Gastroesophageal sphincter (tissue), 4 donors: ENCODE data around the gene CYSTM1. TPM values are rescaled to one million over a fixed set of nuclear protein-coding genes. Genes with fewer than 3 reads are reported as not detected.

Source experiments
- ATAC-seq: fragments of 150-250 bp; one replicate; pipeline ENCODE4 v1.9.1; 2016; ENCODE audit warnings: mild to moderate bottlenecking, moderate library complexity
- H3K27ac ChIP-seq, 4 donors: fragments of 200-600 bp; sonication (generic) in 3 of 4; 1 replicate in 3 of 4; 2 replicates in 1 of 4; pipeline ENCODE4 v1.5.1; 2016 to 2019
- H3K27me3 ChIP-seq: fragments of 200-600 bp; sonication (generic); one replicate; pipeline ENCODE4 v1.5.1; 2019
- H3K36me3 ChIP-seq, 2 donors: fragments of 200-600 bp; sonication (generic); one replicate each; pipeline ENCODE4 v1.5.1; 2019; ENCODE audit warnings: control low read depth in 1 of 2
- H3K4me1 ChIP-seq, 3 donors: fragments of 200-600 bp; sonication (generic); 1 replicate in 2 of 3; 2 replicates in 1 of 3; pipeline ENCODE4 v1.5.1; 2016 to 2019; ENCODE audit warnings: control low read depth in 2 of 3
- H3K4me3 ChIP-seq, 2 donors: fragments of 200-600 bp; sonication (generic); one replicate each; pipeline ENCODE4 v1.5.1; 2019; ENCODE audit warnings: mild to moderate bottlenecking in 1 of 2, moderate library complexity in 1 of 2
- H3K9me3 ChIP-seq, 3 donors: fragments of 200-600 bp; sonication (generic); one replicate each; pipeline ENCODE4 v1.5.1; 2017 to 2019; ENCODE audit warnings: control low read depth in 2 of 3
- EP300 ChIP-seq: sonication (generic); formaldehyde crosslinking; IDR thresholded peaks from one replicate; pipeline ENCODE4 v1.6.1; 2017; ENCODE audit warnings: antibody characterized with exemption, mild to moderate bottlenecking
- POLR2A ChIP-seq, 2 donors: fragments of 450-650 bp; IDR thresholded peaks; one replicate each; pipeline ENCODE4 v1.6.1; 2017; ENCODE audit warnings: antibody characterized with exemption in 2 of 2, mild to moderate bottlenecking in 2 of 2, moderate library complexity in 1 of 2
- POLR2AphosphoS5 ChIP-seq: sonication (generic); formaldehyde crosslinking; IDR thresholded peaks from one replicate; pipeline ENCODE4 v1.6.1; 2017; ENCODE audit warnings: antibody characterized with exemption
- WGBS, 2 donors: methylation state at CpG; one replicate each; pipeline ENCODE4 v1.1.5; 2018; ENCODE audit warnings: low coverage in 1 of 2; 5-methylcytosine and 5-hydroxymethylcytosine counted together
- total RNA-seq, 4 donors: library from RNA; depleted of rRNA; stranded (reverse); fragments of >200 nt; gene quantifications; one replicate each; pipeline ENCODE4 v1.1.0, GENCODE V29; 2016
- TF ChIP-seq, protein P1 (sequence below), 4 experiments: fragments of 200-600 bp in 2 of 4; fragments of 450-650 bp in 2 of 4; sonication (generic) in 1 of 4; IDR thresholded peaks; one replicate each; pipeline ENCODE4 v1.5.1; 2017 to 2019; ENCODE audit warnings: antibody characterized with exemption in 4 of 4, mild to moderate bottlenecking in 2 of 4, moderate library complexity in 2 of 4

The CYSTM1 gene
- total RNA-seq, 4 donors from 2014 or later: 41.6 to 102 (median 62.3) TPM

DNA sequence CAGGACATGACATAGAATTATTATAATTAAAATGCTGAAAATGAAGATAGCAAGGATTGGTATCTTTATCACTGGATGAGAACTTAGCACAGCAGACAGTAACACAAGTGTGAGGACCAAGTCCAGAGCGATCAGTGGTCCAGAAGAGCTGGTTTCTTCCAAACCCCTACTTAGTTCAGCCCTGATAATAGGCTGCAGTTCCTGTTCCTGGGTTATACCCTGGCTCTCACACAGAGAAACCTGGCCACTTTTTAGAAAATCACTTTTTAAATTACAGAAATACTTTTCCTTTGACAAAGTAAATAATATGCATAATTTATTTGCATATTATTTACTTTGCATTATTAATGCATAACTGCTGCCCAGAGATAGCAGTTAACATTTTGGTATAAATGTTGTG lies 40.3 kb downstream of the CYSTM1 start:
- peaks cover 6 to 26% (median 9%) of the 10 kb centered on the region in 3 donors for H3K4me1 ChIP-seq
- no peak for TF ChIP-seq EP300
- no peak for TF ChIP-seq POLR2A (IDR thresholded peaks at IDR 0.05)
- TF ChIP-seq, protein P1, sequence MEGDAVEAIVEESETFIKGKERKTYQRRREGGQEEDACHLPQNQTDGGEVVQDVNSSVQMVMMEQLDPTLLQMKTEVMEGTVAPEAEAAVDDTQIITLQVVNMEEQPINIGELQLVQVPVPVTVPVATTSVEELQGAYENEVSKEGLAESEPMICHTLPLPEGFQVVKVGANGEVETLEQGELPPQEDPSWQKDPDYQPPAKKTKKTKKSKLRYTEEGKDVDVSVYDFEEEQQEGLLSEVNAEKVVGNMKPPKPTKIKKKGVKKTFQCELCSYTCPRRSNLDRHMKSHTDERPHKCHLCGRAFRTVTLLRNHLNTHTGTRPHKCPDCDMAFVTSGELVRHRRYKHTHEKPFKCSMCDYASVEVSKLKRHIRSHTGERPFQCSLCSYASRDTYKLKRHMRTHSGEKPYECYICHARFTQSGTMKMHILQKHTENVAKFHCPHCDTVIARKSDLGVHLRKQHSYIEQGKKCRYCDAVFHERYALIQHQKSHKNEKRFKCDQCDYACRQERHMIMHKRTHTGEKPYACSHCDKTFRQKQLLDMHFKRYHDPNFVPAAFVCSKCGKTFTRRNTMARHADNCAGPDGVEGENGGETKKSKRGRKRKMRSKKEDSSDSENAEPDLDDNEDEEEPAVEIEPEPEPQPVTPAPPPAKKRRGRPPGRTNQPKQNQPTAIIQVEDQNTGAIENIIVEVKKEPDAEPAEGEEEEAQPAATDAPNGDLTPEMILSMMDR (IDR thresholded peaks at IDR 0.05): no peak
- no peak for TF ChIP-seq POLR2AphosphoS5
- H3K27me3 ChIP-seq: no peaks in the 10 kb centered on the region
- H3K4me3 ChIP-seq: no peak overlapping the region
- WGBS, 2 donors: 89 to 100% methylated on average over 1 of the region's 1 CpG
- H3K9me3 ChIP-seq: no peaks in the 10 kb centered on the region
- H3K36me3 ChIP-seq: peaks cover 0 to 10% of the 10 kb centered on the region in 2 donors
- ATAC-seq: no peak
- no peak overlapping the region for H3K27ac ChIP-seq

DNA sequence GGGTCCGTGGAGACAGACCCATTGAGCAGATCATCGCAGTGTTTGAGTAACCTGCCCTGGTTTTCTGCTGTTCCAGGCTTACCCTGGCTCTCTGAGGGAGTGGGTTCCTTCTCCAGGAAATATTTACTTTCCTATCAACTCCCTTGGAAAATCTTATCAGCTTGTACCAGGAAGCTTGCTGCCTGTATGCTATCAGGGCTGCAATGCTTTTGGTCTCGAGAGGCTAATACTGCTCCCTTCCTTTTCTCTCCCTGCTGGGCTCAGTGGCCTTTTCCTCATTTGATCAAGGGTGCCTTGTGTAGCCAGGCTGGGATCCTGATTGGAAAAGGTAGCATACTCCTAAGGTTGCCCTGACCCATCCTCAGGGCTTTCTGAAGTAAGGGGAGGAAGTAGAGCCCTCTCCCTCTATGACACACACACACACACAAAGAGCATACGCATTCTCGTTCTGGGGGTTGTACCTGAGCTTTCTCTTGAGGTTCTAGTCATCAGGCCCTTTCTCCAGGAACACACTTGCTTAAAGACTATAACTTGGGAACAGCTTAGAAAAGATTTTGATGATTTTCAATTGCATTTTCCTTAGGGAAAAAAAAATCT lies 41.6 kb downstream of the CYSTM1 start:
- Histone ChIP-seq H3K27me3 (no peaks in the 10 kb centered on the region), H3K9me3 (no peaks in the 10 kb centered on the region), H3K36me3 (peaks cover 0 to 2% of the 10 kb centered on the region in 2 donors), H3K27ac (no peak overlapping the region), H3K4me1 (peaks cover 6 to 39% (median 11%) of the 10 kb centered on the region in 3 donors), H3K4me3 (no peak overlapping the region)
- ATAC-seq: no peak
- TF ChIP-seq, protein P1 (IDR thresholded peaks at IDR 0.05): no peak
- TF ChIP-seq POLR2AphosphoS5: no peak
- TF ChIP-seq EP300: no peak
- no peak for TF ChIP-seq POLR2A (IDR thresholded peaks at IDR 0.05)
- 67 to 77% methylated on average over 4 to 5 of the region's 5 CpGs for WGBS, 2 donors

DNA sequence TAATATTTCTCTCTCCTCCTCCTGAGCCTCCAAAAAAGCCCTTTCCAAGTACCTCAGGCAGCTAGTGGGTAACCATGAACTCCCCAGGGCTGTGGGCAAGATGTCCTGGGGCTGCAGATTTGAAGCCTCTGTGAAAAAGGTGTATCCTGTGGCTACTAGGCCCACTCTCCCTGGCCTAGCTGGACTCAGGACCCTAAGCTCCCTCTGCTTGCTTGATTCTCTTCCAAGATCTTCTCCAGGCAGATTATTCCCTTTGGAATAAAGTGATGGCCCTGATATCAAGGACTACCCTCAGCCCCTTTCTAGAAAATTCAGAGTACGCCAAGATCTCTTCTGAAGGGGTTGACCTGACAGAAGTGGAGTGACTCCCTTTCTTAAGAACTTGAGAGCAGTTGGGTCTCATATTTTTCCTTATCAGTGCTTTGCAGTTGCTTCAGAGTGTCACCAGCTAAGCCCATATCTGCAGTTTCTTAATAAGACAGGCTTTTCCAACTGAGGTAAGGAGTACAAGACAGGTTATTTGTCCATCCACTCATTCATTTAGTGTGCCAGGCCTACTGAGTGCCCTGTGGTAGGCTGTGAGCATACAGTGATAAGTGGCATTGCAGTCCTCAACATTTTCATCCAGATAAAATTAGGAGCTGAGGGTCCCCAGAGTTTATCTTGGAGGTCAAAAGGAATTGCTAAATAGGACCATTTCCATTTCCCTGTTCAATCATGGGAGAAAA lies 42.5 kb downstream of the CYSTM1 start:
- Histone ChIP-seq H3K9me3 (no peaks in the 10 kb centered on the region), H3K4me3 (no peak overlapping the region), H3K36me3 (no peaks in the 10 kb centered on the region), H3K4me1 (peaks cover 6 to 47% (median 11%) of the 10 kb centered on the region in 3 donors), H3K27ac (no peak overlapping the region), H3K27me3 (no peaks in the 10 kb centered on the region)
- WGBS, 2 donors: 78 to 100% methylated on average over 1 of the region's 1 CpG
- TF ChIP-seq POLR2A (IDR thresholded peaks at IDR 0.05) (no peak), POLR2AphosphoS5 (no peak), EP300 (no peak)
- TF ChIP-seq, protein P1 (IDR thresholded peaks at IDR 0.05): no peak
- ATAC-seq: no peak

DNA sequence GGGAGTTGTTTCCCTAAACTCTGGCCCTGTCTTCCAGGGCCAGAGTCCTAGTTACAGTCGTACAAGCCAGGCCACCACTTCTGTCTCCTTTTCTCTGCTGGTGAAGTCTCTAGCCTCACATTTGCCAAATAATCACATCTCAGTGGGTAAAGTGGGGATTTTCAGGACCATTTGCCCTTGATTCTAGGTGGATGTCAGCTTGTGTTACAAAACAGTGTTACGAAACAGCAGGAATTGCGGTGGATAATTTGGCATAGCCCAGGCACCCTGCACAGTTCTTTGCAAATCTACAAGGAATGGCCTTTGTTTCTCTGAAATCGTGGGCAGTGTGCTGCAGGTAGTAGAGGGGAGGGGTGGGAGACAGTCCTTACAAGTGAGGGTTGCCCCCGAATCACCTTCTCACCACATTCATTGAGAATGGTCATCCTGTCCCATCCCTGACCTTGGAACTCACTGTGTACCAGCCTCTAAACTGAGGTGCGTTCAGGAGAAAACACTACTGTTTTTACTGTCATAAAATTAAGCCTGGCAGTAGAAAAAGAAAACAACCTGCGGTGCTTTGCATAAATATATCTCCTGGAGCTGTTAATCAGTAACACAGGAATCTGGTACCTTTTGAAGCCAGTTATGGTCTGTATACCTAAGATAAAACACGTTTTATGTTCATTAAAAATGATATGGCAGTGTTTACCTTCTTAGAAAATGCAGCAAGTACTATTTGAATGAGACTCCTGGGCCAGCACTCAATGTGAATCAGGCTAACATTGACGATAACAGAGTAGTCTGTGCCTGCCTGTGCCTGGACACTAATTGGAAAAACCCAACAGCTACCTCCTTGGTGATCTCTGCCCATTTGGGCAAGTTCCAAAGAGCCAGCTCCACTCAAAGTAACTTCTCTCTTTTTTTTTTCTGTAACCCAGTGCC lies 44.3 kb downstream of the CYSTM1 start:
- WGBS, 2 donors: 64% methylated on average over 5 to 6 of the region's 9 CpGs
- Histone ChIP-seq H3K27me3 (no peaks in the 10 kb centered on the region), H3K36me3 (no peaks in the 10 kb centered on the region), H3K9me3 (no peaks in the 10 kb centered on the region), H3K27ac (peak overlapping the region in 2 of 4 donors; percentile 13 to 16), H3K4me1 (peaks cover 6 to 61% (median 11%) of the 10 kb centered on the region in 3 donors), H3K4me3 (no peak overlapping the region)
- TF ChIP-seq POLR2A (IDR thresholded peaks at IDR 0.05) (no peak), EP300 (no peak), POLR2AphosphoS5 (no peak)
- TF ChIP-seq, protein P1 (IDR thresholded peaks at IDR 0.05): no peak
- ATAC-seq: no peak
